GM12878 (cell line): Measurements from ENCODE around the gene TMC2. TPM values are rescaled to one million over a fixed set of nuclear protein-coding genes. Genes with fewer than 3 reads are reported as not detected.

Experiments
- ATAC-seq: fragments of 200-7000 bp; cut with Tn5 transposase; 3 replicates; pipeline ENCODE4 v1.9.1; 2020; ENCODE audit warnings: mild to moderate bottlenecking, moderate library complexity
- BruUV-seq: library from RNA; stranded (reverse); fragments of 400-500 nt; replicated peaks from 2 replicates; lab custom pipeline; 2021; lab: Mats Ljungman, UMichigan
- CTCF ChIA-PET: fragments of 300-600 bp; sonication (Branson Sonifier 250); formaldehyde crosslinking; extraction: SDS; loops from one replicate; lab custom pipeline; 2021; ENCODE audit warnings: inconsistent platforms; lab: Yijun Ruan, JAX
- POLR2A ChIA-PET: fragments of 350-600 bp; formaldehyde crosslinking; extraction: SDS; loops from one replicate; lab custom pipeline; 2021; ENCODE audit warnings: inconsistent platforms; lab: Charles Lee
- RAD21 ChIA-PET: fragments of 300-600 bp; sonication (Branson Sonifier 250); formaldehyde crosslinking; loops from one replicate; lab custom pipeline; 2023; ENCODE audit warnings: antibody characterized with exemption; ENCODE audit not compliant: unreplicated experiment; lab: Charles Lee
- SMC1A ChIA-PET: fragments of 300-600 bp; sonication (Branson Sonifier 250); formaldehyde crosslinking; loops from one replicate; lab custom pipeline; 2023; ENCODE audit not compliant: unreplicated experiment, uncharacterized antibody; lab: Charles Lee
- DNase-seq: peaks from one replicate; pipeline ENCODE4 v3.0.0-alpha.2; 2011; ENCODE audit warnings: low read depth, low spot score
- FAIRE-seq: peaks from 3 replicates; lab custom pipeline; 2011; peaks lifted over from hg19 to GRCh38; lab: Jason Lieb, UNC
- H2AFZ ChIP-seq: 2 replicates; pipeline ENCODE4 v1.6.0; 2011; ENCODE audit warnings: low read depth, low read length, control low read depth; ENCODE audit not compliant: control insufficient read depth
- H3K27ac ChIP-seq: 2 replicates; pipeline ENCODE4 v1.5.1; 2011; ENCODE audit warnings: control low read depth; ENCODE audit not compliant: control insufficient read depth, insufficient read depth
- H3K27me3 ChIP-seq, 2 experiments: replicated peaks in 1 of 2; 2 replicates each; pipeline versions ENCODE4 v1.6.0 to v1.6.1; 2011; ENCODE audit warnings: low read length in 1 of 2; ENCODE audit not compliant: control insufficient read depth in 2 of 2, insufficient read depth in 2 of 2
- H3K36me3 ChIP-seq, 2 experiments: 2 replicates each; pipeline ENCODE4 v1.5.1; 2011; ENCODE audit warnings: low read length in 1 of 2; ENCODE audit not compliant: control insufficient read depth in 2 of 2, insufficient read depth in 2 of 2
- H3K4me1 ChIP-seq: 2 replicates; pipeline ENCODE4 v1.6.1; 2011; ENCODE audit warnings: mild to moderate bottlenecking, low read length, moderate library complexity, mixed read lengths; ENCODE audit not compliant: control insufficient read depth, insufficient read depth
- H3K4me2 ChIP-seq: 2 replicates; pipeline ENCODE4 v1.6.0; 2011; ENCODE audit warnings: control low read depth; ENCODE audit not compliant: control insufficient read depth, insufficient read depth
- H3K4me3 ChIP-seq: fragments of 200-600 bp; sonication (generic); 2 replicates; pipeline ENCODE4 v1.5.1; 2016
- H3K79me2 ChIP-seq: 2 replicates; pipeline ENCODE4 v1.6.0; 2011; ENCODE audit warnings: low read length; ENCODE audit not compliant: control insufficient read depth, insufficient read depth
- H3K9ac ChIP-seq: 2 replicates; pipeline ENCODE4 v1.8.0; 2011; ENCODE audit warnings: low read length, control low read depth, mixed read lengths; ENCODE audit not compliant: control insufficient read depth, insufficient read depth
- H3K9me3 ChIP-seq: replicated peaks from 3 replicates; pipeline ENCODE4 v1.5.1; 2011; ENCODE audit warnings: mild to moderate bottlenecking, low read length; ENCODE audit not compliant: control insufficient read depth, insufficient read depth
- H4K20me1 ChIP-seq: 2 replicates; pipeline ENCODE4 v1.6.0; 2011; ENCODE audit not compliant: control insufficient read depth, insufficient read depth
- ASH2L ChIP-seq: fragments of 300-600, 200-600 bp; sonication (generic); IDR thresholded peaks from 2 replicates; pipeline ENCODE4 v1.6.1; 2017; ENCODE audit warnings: low read depth, mild to moderate bottlenecking, borderline replicate concordance
- CBFB ChIP-seq: IDR thresholded peaks from 2 replicates; pipeline ENCODE4 v1.6.1; 2016; ENCODE audit warnings: antibody characterized with exemption, low read depth
- CHD2 ChIP-seq: IDR thresholded peaks from 2 replicates; pipeline ENCODE4 v1.6.1; 2011; ENCODE audit warnings: low read depth, low read length, improper control_type of control experiment, borderline replicate concordance
- CHD4 ChIP-seq: fragments of 200-600 bp; sonication (generic); IDR thresholded peaks from 2 replicates; pipeline ENCODE4 v1.6.1; 2016; ENCODE audit warnings: mild to moderate bottlenecking
- CREB1 ChIP-seq: IDR thresholded peaks from 2 replicates; pipeline ENCODE4 v1.6.1; 2012; ENCODE audit warnings: low read depth, mild to moderate bottlenecking, inconsistent platforms
- CREM ChIP-seq: IDR thresholded peaks from 2 replicates; pipeline ENCODE4 v1.6.1; 2014; ENCODE audit warnings: antibody characterized with exemption, low read depth
- E2F4 ChIP-seq: IDR thresholded peaks from 2 replicates; pipeline ENCODE4 v1.6.1; 2012; ENCODE audit warnings: low read depth, low read length, improper control_type of control experiment
- EGR1 ChIP-seq, 2 experiments: IDR thresholded peaks; 1 replicate in 1 of 2; 2 replicates in 1 of 2; pipeline ENCODE4 v1.6.1; 2011 to 2012; ENCODE audit warnings: low read depth in 2 of 2, low read length in 2 of 2, borderline replicate concordance in 1 of 2, mild to moderate bottlenecking in 1 of 2, moderate library complexity in 1 of 2
- FOS ChIP-seq: IDR thresholded peaks from 3 replicates; pipeline ENCODE4 v1.6.1; 2011; ENCODE audit warnings: borderline replicate concordance; ENCODE audit not compliant: insufficient read length; ENCODE audit errors: extremely low read depth
- FOXM1 ChIP-seq: IDR thresholded peaks from 2 replicates; pipeline ENCODE4 v1.6.1; 2012; ENCODE audit warnings: low read depth, mild to moderate bottlenecking, inconsistent platforms, low read length, moderate library complexity
- IRF4 ChIP-seq: IDR thresholded peaks from 2 replicates; pipeline ENCODE4 v1.6.1; 2011; ENCODE audit warnings: low read depth, low read length
- KDM1A ChIP-seq: fragments of 200-600 bp; sonication (generic); IDR thresholded peaks from 2 replicates; pipeline ENCODE4 v1.6.1; 2016; ENCODE audit warnings: borderline replicate concordance
- POLR2A ChIP-seq: IDR thresholded peaks from 2 replicates; pipeline ENCODE4 v1.6.1; 2011; ENCODE audit warnings: low read depth, mild to moderate bottlenecking, low read length
- RELB ChIP-seq: fragments of 450-650 bp; IDR thresholded peaks from 2 replicates; pipeline ENCODE4 v1.6.1; 2017; ENCODE audit warnings: low read depth, mild to moderate bottlenecking, moderate library complexity
- REST ChIP-seq: IDR thresholded peaks from 2 replicates; pipeline ENCODE4 v1.6.1; 2012; ENCODE audit warnings: mild to moderate bottlenecking, low read depth, low read length
- RUNX3 ChIP-seq: IDR thresholded peaks from 2 replicates; pipeline ENCODE4 v1.6.1; 2012; ENCODE audit warnings: low read length, inconsistent platforms
- SMARCA5 ChIP-seq: fragments of 450-650 bp; IDR thresholded peaks from 2 replicates; pipeline ENCODE4 v1.6.1; 2017; ENCODE audit warnings: mild to moderate bottlenecking
- SUPT20H ChIP-seq: IDR thresholded peaks from 2 replicates; pipeline ENCODE4 v1.6.1; 2011; ENCODE audit warnings: low read depth, mild to moderate bottlenecking, low read length, moderate library complexity, borderline replicate concordance; ENCODE audit not compliant: control insufficient read depth
- TCF12 ChIP-seq: IDR thresholded peaks from 2 replicates; pipeline ENCODE4 v1.6.1; 2011; ENCODE audit warnings: low read depth, mild to moderate bottlenecking, low read length
- TCF7 ChIP-seq: IDR thresholded peaks from 2 replicates; pipeline ENCODE4 v1.6.1; 2014; ENCODE audit warnings: antibody characterized with exemption, borderline replicate concordance
- WGBS: methylation state at CpG from one replicate; pipeline ENCODE4 v1.1.6; 2016; ENCODE audit warnings: low lambda C conversion rate; ENCODE audit not compliant: insufficient replicate concordance, insufficient coverage; ENCODE audit errors: missing lambda C conversion rate; 5-methylcytosine and 5-hydroxymethylcytosine counted together
- in situ Hi-C: fragments of 300-500 bp; cut with MboI; formaldehyde crosslinking; loops from 9 replicates; pipeline ENCODE4 v1.14.3; 2018; ENCODE audit warnings: mixed read lengths
- intact Hi-C: fragments of 100-400 bp; cut with micrococcal nuclease; formaldehyde crosslinking; loops from one replicate; pipeline ENCODE4 v1.14.2; 2022; ENCODE audit not compliant: unreplicated experiment
- polyA plus RNA-seq, 11 experiments: library from polyadenylated mRNA; depleted of rRNA in 4 of 11; unstranded in 6 of 11; stranded (reverse) in 5 of 11; fragments of >200 nt; fragmentation: Nextera tagmentation in 4 of 11; fragmentation: Illumina TruSeq in 1 of 11; extraction: Ambion mirVana in 4 of 11; extraction: Trizol in 1 of 11; gene quantifications; 1 replicate in 1 of 11; 2 replicates in 10 of 11; pipeline versions ENCODE4 v1.2.1 to v1.2.3, GENCODE V29; 2011 to 2016; ENCODE audit warnings: inconsistent platforms in 2 of 11, missing spikeins in 2 of 11, low read depth in 1 of 11
- total RNA-seq, 4 experiments: library from RNA; depleted of rRNA in 3 of 4; stranded (reverse); fragments of >200 nt in 3 of 4; fragmentation: Illumina TruSeq in 1 of 4; extraction: Trizol in 1 of 4; gene quantifications; 2 replicates each; pipeline versions ENCODE4 v1.2.1 to v1.2.3, GENCODE V29; 2013 to 2021

Gene TMC2
- total and polyA plus RNA-seq, 10 of the 15 experiments (the other 5 are each of a cell fraction or from before 2014, with no cell fraction given): 0.08 TPM; not detected in 9

- TF ChIP-seq TCF7: no peak
- no peak for TF ChIP-seq POLR2A
- TF ChIP-seq CBFB: no peak
- TF ChIP-seq RUNX3: no peak
Measured at GRCh38 chr20:2688041-2688591, 151.7 kb downstream of the TMC2 start (continued).

GRCh38 chr20:2690213-2690612 lies 153.8 kb downstream of the TMC2 start:
- POLR2A ChIA-PET: no interaction called here
- BruUV-seq: no TSS peak
- 47% methylated on average over 3 of the region's 3 CpGs for WGBS
- no peak for TF ChIP-seq IRF4
- TF ChIP-seq ASH2L: no peak
- no peak for TF ChIP-seq SMARCA5
- TF ChIP-seq E2F4: no peak
- no peak for TF ChIP-seq FOXM1
- TF ChIP-seq EGR1 (IDR thresholded peaks at IDR 0.05; ENCODE audit: borderline replicate concordance in 1 of 2, low read depth in 2 of 2, low read length in 2 of 2): no peak
- TF ChIP-seq SUPT20H: no peak
- TF ChIP-seq TCF12: no peak
- TF ChIP-seq REST: no peak
- TF ChIP-seq KDM1A: no peak
- no peak for TF ChIP-seq POLR2A
- TF ChIP-seq CHD2: no peak
- TF ChIP-seq CREB1: no peak
- no peak for TF ChIP-seq CHD4
- TF ChIP-seq RELB: no peak
- TF ChIP-seq CREM: no peak
- TF ChIP-seq FOS: no peak

More at GRCh38 chr20:2690213-2690612, 153.8 kb downstream of the TMC2 start:
- FAIRE-seq (no peak), ATAC-seq (no peak), DNase-seq (no peak)
- H2AFZ ChIP-seq: no peak overlapping the region
- no peak overlapping the region for H3K9ac ChIP-seq
- no peaks in the 10 kb centered on the region for H3K9me3 ChIP-seq
- SMC1A ChIA-PET: no interaction called here
- H3K36me3 ChIP-seq: no peaks in the 10 kb centered on the region
- H4K20me1 ChIP-seq: no peaks in the 10 kb centered on the region
- CTCF ChIA-PET: interaction anchor here (1.9 kb wide), 1 partner anchor 53 kb away, joined by 4 read pairs; no protein-coding TSS in a partner anchor
- H3K4me1 ChIP-seq: no peaks in the 10 kb centered on the region
- in situ Hi-C loops (no loop called here), intact Hi-C loops (no loop called here)
- H3K4me3 ChIP-seq: no peak overlapping the region
- H3K79me2 ChIP-seq: no peaks in the 10 kb centered on the region
- H3K4me2 ChIP-seq: no peak overlapping the region
- peaks cover 8 to 25% of the 10 kb centered on the region in 2 experiments for H3K27me3 ChIP-seq
- H3K27ac ChIP-seq: no peak overlapping the region
- RAD21 ChIA-PET: no interaction called here
